GM12878 (cell line): ENCODE measurements around the gene KCNN1. TPM values are rescaled to one million over a fixed set of nuclear protein-coding genes. Genes with fewer than 3 reads are reported as not detected.

Source experiments
- ATAC-seq: fragments of 200-7000 bp; cut with Tn5 transposase; 3 replicates; pipeline ENCODE4 v1.9.1; 2020; ENCODE audit warnings: mild to moderate bottlenecking, moderate library complexity
- BruUV-seq: library from RNA; stranded (reverse); fragments of 400-500 nt; replicated peaks from 2 replicates; lab custom pipeline; 2021; lab: Mats Ljungman, UMichigan
- CTCF ChIA-PET: fragments of 300-600 bp; sonication (Branson Sonifier 250); formaldehyde crosslinking; extraction: SDS; loops from one replicate; lab custom pipeline; 2021; ENCODE audit warnings: inconsistent platforms; lab: Yijun Ruan, JAX
- POLR2A ChIA-PET: fragments of 350-600 bp; formaldehyde crosslinking; extraction: SDS; loops from one replicate; lab custom pipeline; 2021; ENCODE audit warnings: inconsistent platforms; lab: Charles Lee
- RAD21 ChIA-PET: fragments of 300-600 bp; sonication (Branson Sonifier 250); formaldehyde crosslinking; loops from one replicate; lab custom pipeline; 2023; ENCODE audit warnings: antibody characterized with exemption; ENCODE audit not compliant: unreplicated experiment; lab: Charles Lee
- SMC1A ChIA-PET: fragments of 300-600 bp; sonication (Branson Sonifier 250); formaldehyde crosslinking; loops from one replicate; lab custom pipeline; 2023; ENCODE audit not compliant: unreplicated experiment, uncharacterized antibody; lab: Charles Lee
- DNase-seq: peaks from one replicate; pipeline ENCODE4 v3.0.0-alpha.2; 2011; ENCODE audit warnings: low read depth, low spot score
- FAIRE-seq: peaks from 3 replicates; lab custom pipeline; 2011; peaks lifted over from hg19 to GRCh38; lab: Jason Lieb, UNC
- H2AFZ ChIP-seq: 2 replicates; pipeline ENCODE4 v1.6.0; 2011; ENCODE audit warnings: low read depth, low read length, control low read depth; ENCODE audit not compliant: control insufficient read depth
- H3K27ac ChIP-seq: 2 replicates; pipeline ENCODE4 v1.5.1; 2011; ENCODE audit warnings: control low read depth; ENCODE audit not compliant: control insufficient read depth, insufficient read depth
- H3K27me3 ChIP-seq, 2 experiments: replicated peaks in 1 of 2; 2 replicates each; pipeline versions ENCODE4 v1.6.0 to v1.6.1; 2011; ENCODE audit warnings: low read length in 1 of 2; ENCODE audit not compliant: control insufficient read depth in 2 of 2, insufficient read depth in 2 of 2
- H3K36me3 ChIP-seq, 2 experiments: 2 replicates each; pipeline ENCODE4 v1.5.1; 2011; ENCODE audit warnings: low read length in 1 of 2; ENCODE audit not compliant: control insufficient read depth in 2 of 2, insufficient read depth in 2 of 2
- H3K4me1 ChIP-seq: 2 replicates; pipeline ENCODE4 v1.6.1; 2011; ENCODE audit warnings: mild to moderate bottlenecking, low read length, moderate library complexity, mixed read lengths; ENCODE audit not compliant: control insufficient read depth, insufficient read depth
- H3K4me2 ChIP-seq: 2 replicates; pipeline ENCODE4 v1.6.0; 2011; ENCODE audit warnings: control low read depth; ENCODE audit not compliant: control insufficient read depth, insufficient read depth
- H3K4me3 ChIP-seq: fragments of 200-600 bp; sonication (generic); 2 replicates; pipeline ENCODE4 v1.5.1; 2016
- H3K79me2 ChIP-seq: 2 replicates; pipeline ENCODE4 v1.6.0; 2011; ENCODE audit warnings: low read length; ENCODE audit not compliant: control insufficient read depth, insufficient read depth
- H3K9ac ChIP-seq: 2 replicates; pipeline ENCODE4 v1.8.0; 2011; ENCODE audit warnings: low read length, control low read depth, mixed read lengths; ENCODE audit not compliant: control insufficient read depth, insufficient read depth
- H3K9me3 ChIP-seq: replicated peaks from 3 replicates; pipeline ENCODE4 v1.5.1; 2011; ENCODE audit warnings: mild to moderate bottlenecking, low read length; ENCODE audit not compliant: control insufficient read depth, insufficient read depth
- H4K20me1 ChIP-seq: 2 replicates; pipeline ENCODE4 v1.6.0; 2011; ENCODE audit not compliant: control insufficient read depth, insufficient read depth
- ATF7 ChIP-seq: fragments of 450-650 bp; IDR thresholded peaks from 2 replicates; pipeline ENCODE4 v1.6.1; 2016; ENCODE audit warnings: low read depth, mild to moderate bottlenecking
- EED ChIP-seq: sonication (generic); IDR thresholded peaks from 2 replicates; pipeline ENCODE4 v1.6.1; 2016; ENCODE audit warnings: antibody characterized with exemption, low read depth
- JUND ChIP-seq: IDR thresholded peaks from 2 replicates; pipeline ENCODE4 v1.6.1; 2012; ENCODE audit warnings: low read depth, mild to moderate bottlenecking, low read length, improper control_type of control experiment, moderate library complexity
- KLF5 ChIP-seq: fragments of 450-650 bp; IDR thresholded peaks from 2 replicates; pipeline ENCODE4 v1.6.1; 2014; ENCODE audit warnings: mild to moderate bottlenecking; ENCODE audit not compliant: partially characterized antibody
- MLLT1 ChIP-seq: fragments of 450-650 bp; IDR thresholded peaks from 2 replicates; pipeline ENCODE4 v1.6.1; 2016; ENCODE audit warnings: mild to moderate bottlenecking
- NKRF ChIP-seq: fragments of 450-650 bp; conservative IDR thresholded peaks from 2 replicates; pipeline ENCODE4 v1.6.1; 2017; ENCODE audit warnings: mild to moderate bottlenecking, moderate library complexity
- POLR2A ChIP-seq: IDR thresholded peaks from 2 replicates; pipeline ENCODE4 v1.6.1; 2011; ENCODE audit warnings: low read depth, mild to moderate bottlenecking, low read length
- RELB ChIP-seq: fragments of 450-650 bp; IDR thresholded peaks from 2 replicates; pipeline ENCODE4 v1.6.1; 2017; ENCODE audit warnings: low read depth, mild to moderate bottlenecking, moderate library complexity
- SIX5 ChIP-seq: IDR thresholded peaks from 2 replicates; pipeline ENCODE4 v1.6.1; 2011; ENCODE audit warnings: mild to moderate bottlenecking, low read depth, low read length, moderate library complexity; ENCODE audit not compliant: severe bottlenecking
- SUPT20H ChIP-seq: IDR thresholded peaks from 2 replicates; pipeline ENCODE4 v1.6.1; 2011; ENCODE audit warnings: low read depth, mild to moderate bottlenecking, low read length, moderate library complexity, borderline replicate concordance; ENCODE audit not compliant: control insufficient read depth
- TBL1XR1 ChIP-seq: IDR thresholded peaks from 2 replicates; pipeline ENCODE4 v1.6.1; 2012; ENCODE audit warnings: low read depth, low read length, improper control_type of control experiment
- TCF7 ChIP-seq: IDR thresholded peaks from 2 replicates; pipeline ENCODE4 v1.6.1; 2014; ENCODE audit warnings: antibody characterized with exemption, borderline replicate concordance
- USF2 ChIP-seq: IDR thresholded peaks from 2 replicates; pipeline ENCODE4 v1.6.1; 2011; ENCODE audit warnings: low read depth, low read length, improper control_type of control experiment, borderline replicate concordance
- WRNIP1 ChIP-seq: IDR thresholded peaks from 2 replicates; pipeline ENCODE4 v1.6.1; 2011; ENCODE audit warnings: low read depth, low read length, improper control_type of control experiment, borderline replicate concordance
- WGBS: methylation state at CpG from one replicate; pipeline ENCODE4 v1.1.6; 2016; ENCODE audit warnings: low lambda C conversion rate; ENCODE audit not compliant: insufficient replicate concordance, insufficient coverage; ENCODE audit errors: missing lambda C conversion rate; 5-methylcytosine and 5-hydroxymethylcytosine counted together
- in situ Hi-C: fragments of 300-500 bp; cut with MboI; formaldehyde crosslinking; loops from 9 replicates; pipeline ENCODE4 v1.14.3; 2018; ENCODE audit warnings: mixed read lengths
- intact Hi-C: fragments of 100-400 bp; cut with micrococcal nuclease; formaldehyde crosslinking; loops from one replicate; pipeline ENCODE4 v1.14.2; 2022; ENCODE audit not compliant: unreplicated experiment
- polyA plus RNA-seq, 11 experiments: library from polyadenylated mRNA; depleted of rRNA in 4 of 11; unstranded in 6 of 11; stranded (reverse) in 5 of 11; fragments of >200 nt; fragmentation: Nextera tagmentation in 4 of 11; fragmentation: Illumina TruSeq in 1 of 11; extraction: Ambion mirVana in 4 of 11; extraction: Trizol in 1 of 11; gene quantifications; 1 replicate in 1 of 11; 2 replicates in 10 of 11; pipeline versions ENCODE4 v1.2.1 to v1.2.3, GENCODE V29; 2011 to 2016; ENCODE audit warnings: inconsistent platforms in 2 of 11, missing spikeins in 2 of 11, low read depth in 1 of 11
- total RNA-seq, 4 experiments: library from RNA; depleted of rRNA in 3 of 4; stranded (reverse); fragments of >200 nt in 3 of 4; fragmentation: Illumina TruSeq in 1 of 4; extraction: Trizol in 1 of 4; gene quantifications; 2 replicates each; pipeline versions ENCODE4 v1.2.1 to v1.2.3, GENCODE V29; 2013 to 2021

KCNN1 gene
- total and polyA plus RNA-seq, 10 of the 15 experiments (the other 5 are each of a cell fraction or from before 2014, with no cell fraction given): 0.02 to 0.95 (median 0.16) TPM; not detected in 1

GRCh38 chr19:17966129-17966483 is 801 bp upstream of the KCNN1 start:
- SMC1A ChIA-PET: interaction anchor here (1.4 kb wide), 1 partner anchor 12 kb away, joined by 3 read pairs; no protein-coding TSS in a partner anchor
- no peaks in the 10 kb centered on the region for H3K9me3 ChIP-seq
- no peaks in the 10 kb centered on the region for H3K4me1 ChIP-seq
- no peak for ATAC-seq
- no peak for DNase-seq
- in situ Hi-C loops: no loop called here
- no peak overlapping the region for H3K27ac ChIP-seq
- no peak for TF ChIP-seq JUND
- no peak for TF ChIP-seq SIX5
- TF ChIP-seq WRNIP1: no peak
- no peak for TF ChIP-seq ATF7
- TF ChIP-seq SUPT20H: no peak
- TF ChIP-seq NKRF: no peak
- TF ChIP-seq USF2: no peak
- no peak for TF ChIP-seq EED
- TF ChIP-seq TCF7: no peak
- no peak for TF ChIP-seq MLLT1
- no peak for TF ChIP-seq TBL1XR1
- TF ChIP-seq KLF5: no peak
- TF ChIP-seq RELB: no peak
- TF ChIP-seq POLR2A: no peak
- TF ChIP-seq, all 136 proteins: peak for 0
- no TSS peak for BruUV-seq
- H3K4me3 ChIP-seq: no peak overlapping the region
- intact Hi-C loops: no loop called here
- RAD21 ChIA-PET: no interaction called here
- no peak overlapping the region for H3K9ac ChIP-seq
- 4% methylated on average over 2 of the region's 2 CpGs for WGBS
- no peak overlapping the region for H3K4me2 ChIP-seq
- H3K79me2 ChIP-seq: no peaks in the 10 kb centered on the region
- no peaks in the 10 kb centered on the region for H4K20me1 ChIP-seq
- no peaks in the 10 kb centered on the region for H3K36me3 ChIP-seq
- POLR2A ChIA-PET: interaction anchor here (0.7 to 1.1 kb wide), 2 partner anchors 19 to 463 kb away, joined by 3 to 4 read pairs; no protein-coding TSS in a partner anchor
- H2AFZ ChIP-seq: no peak overlapping the region
- CTCF ChIA-PET: interaction anchor here (0.9 to 1.2 kb wide), 3 partner anchors 9 to 28 kb away, joined by 3 to 5 read pairs (median 4); no protein-coding TSS in a partner anchor
- peaks cover 4 to 11% of the 10 kb centered on the region in 2 experiments for H3K27me3 ChIP-seq
- no peak for FAIRE-seq
